Measurements from ENCODE around the gene PNMA8C.
"Not testable (repeated sequence)": the region's sequence is repeated elsewhere in the genome, so short reads cannot be mapped to it uniquely, and the experiment has no call there.

The PNMA8C gene

DNA sequence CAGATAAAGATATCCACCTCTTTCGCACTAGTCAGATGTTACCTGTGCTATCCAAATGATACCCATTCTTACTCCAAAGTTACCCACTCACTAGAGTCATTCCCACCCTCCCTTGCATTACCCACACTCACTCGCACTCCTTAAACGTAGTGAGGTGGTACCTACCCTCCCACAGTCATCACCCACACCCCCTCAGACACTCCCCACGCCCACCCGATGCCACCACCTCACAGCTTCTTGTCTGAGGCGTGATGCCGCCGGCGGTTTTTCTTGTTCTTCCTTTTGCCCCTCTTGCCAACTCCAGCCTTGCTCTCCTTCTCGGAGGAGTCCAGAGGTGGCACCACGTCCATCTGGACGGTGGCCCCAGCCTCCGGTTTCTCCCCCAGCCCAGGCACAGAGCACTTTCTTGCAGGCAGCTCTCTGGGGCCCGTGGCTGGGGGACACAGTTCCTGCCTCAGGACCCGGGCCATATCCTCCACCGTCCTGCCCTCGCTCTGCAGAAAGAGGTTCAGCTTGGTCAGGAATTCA, 1.2 kb downstream of the PNMA8C start:
- H3K4me1 ChIP-seq (ENCODE audit: control insufficient read depth, insufficient read depth, low read length, poor library complexity, severe bottlenecking), result peaks cover 9% of the 10 kb centered on the region
- H3K27ac ChIP-seq (ENCODE audit: low read depth, low read length, severe bottlenecking), result no peak overlapping the region
- no peaks in the 10 kb centered on the region for H3K36me3 ChIP-seq (ENCODE audit: control insufficient read depth, insufficient read depth, low read length)
- H3K4me3 ChIP-seq (ENCODE audit: extremely low read depth, insufficient read depth, low read length, poor library complexity, severe bottlenecking), result no peak overlapping the region
- H3K9me3 ChIP-seq (ENCODE audit: control insufficient read depth, low read length), result no peaks in the 10 kb centered on the region
- 87 to 91% methylated on average over 10 to 16 of the region's 17 CpGs for WGBS, 2 experiments (ENCODE audit: insufficient coverage in 2 of 2)

DNA sequence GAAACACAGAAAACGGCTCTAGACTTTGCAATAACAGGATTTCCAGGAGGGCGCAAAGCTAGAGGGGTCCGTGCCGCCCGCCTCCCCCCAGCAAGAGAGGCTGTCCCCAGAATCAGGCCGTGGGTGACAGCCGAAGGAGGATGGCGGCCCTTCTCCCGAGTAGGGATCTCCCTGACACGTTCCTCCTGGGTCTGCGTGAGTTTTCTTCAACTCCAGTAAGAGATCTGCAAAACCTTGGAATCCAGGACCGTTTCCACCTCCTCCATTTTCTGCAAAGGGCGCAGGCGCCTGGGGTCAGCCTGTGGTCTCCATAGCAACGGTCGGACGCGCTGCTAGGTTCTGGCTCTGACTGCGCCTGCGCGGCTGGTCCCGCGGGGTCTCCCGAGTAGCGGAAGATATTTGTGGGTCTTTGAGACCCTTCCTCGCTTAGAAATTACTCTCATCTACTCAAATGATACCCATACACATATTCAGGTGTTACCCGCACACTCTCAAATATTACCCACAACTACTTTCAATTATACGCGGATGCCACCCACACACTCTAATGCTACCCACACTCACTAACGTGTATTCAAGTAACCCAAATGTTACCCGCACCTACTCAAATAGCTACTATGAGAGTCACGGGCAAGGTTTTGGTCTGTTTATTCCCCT, 2.1 kb downstream of the PNMA8C start:
- Histone ChIP-seq H3K4me1 (ENCODE audit: control insufficient read depth, insufficient read depth, low read length, poor library complexity, severe bottlenecking) (peaks cover 9% of the 10 kb centered on the region), H3K4me3 (ENCODE audit: extremely low read depth, insufficient read depth, low read length, poor library complexity, severe bottlenecking) (peak overlapping the region; percentile 52), H3K27ac (ENCODE audit: low read depth, low read length, severe bottlenecking) (peak overlapping the region; percentile 33), H3K36me3 (ENCODE audit: control insufficient read depth, insufficient read depth, low read length) (no peaks in the 10 kb centered on the region), H3K9me3 (ENCODE audit: control insufficient read depth, low read length) (no peaks in the 10 kb centered on the region)
- 7 to 13% methylated on average over 20 to 28 of the region's 32 CpGs for WGBS, 2 experiments (ENCODE audit: insufficient coverage in 2 of 2)

DNA sequence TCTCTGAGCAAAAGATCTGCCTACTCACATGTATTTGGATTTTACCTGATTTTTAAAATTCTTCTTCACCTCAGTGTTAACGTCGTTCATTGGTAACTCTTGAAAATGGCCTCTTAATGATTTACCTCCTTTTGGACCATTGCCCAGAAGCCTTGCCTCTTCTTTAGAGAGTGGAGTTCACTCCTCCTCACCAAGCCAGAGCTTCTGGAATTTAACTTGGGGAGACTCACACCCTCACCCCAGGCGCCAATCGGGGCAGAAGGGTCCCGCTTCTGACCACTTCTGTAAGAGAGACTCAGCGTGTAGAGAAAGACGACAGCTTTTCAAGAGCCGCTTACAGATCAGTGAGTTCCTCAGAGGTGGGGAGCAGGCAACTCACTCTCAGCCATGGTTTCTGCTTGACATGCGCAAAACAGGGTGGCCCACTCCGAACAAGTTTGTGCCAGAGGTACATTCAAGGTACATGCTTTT, 2.7 kb downstream of the PNMA8C start:
- H3K9me3 ChIP-seq (ENCODE audit: control insufficient read depth, low read length), result no peaks in the 10 kb centered on the region
- no peaks in the 10 kb centered on the region for H3K36me3 ChIP-seq (ENCODE audit: control insufficient read depth, insufficient read depth, low read length)
- 30 to 35% methylated on average over 6 to 9 of the region's 10 CpGs for WGBS, 2 experiments (ENCODE audit: insufficient coverage in 2 of 2)
- H3K4me1 ChIP-seq (ENCODE audit: control insufficient read depth, insufficient read depth, low read length, poor library complexity, severe bottlenecking), result peaks cover 9% of the 10 kb centered on the region
- peak overlapping the region; percentile 33 for H3K27ac ChIP-seq (ENCODE audit: low read depth, low read length, severe bottlenecking)
- peak overlapping the region; percentile 52 for H3K4me3 ChIP-seq (ENCODE audit: extremely low read depth, insufficient read depth, low read length, poor library complexity, severe bottlenecking)

DNA sequence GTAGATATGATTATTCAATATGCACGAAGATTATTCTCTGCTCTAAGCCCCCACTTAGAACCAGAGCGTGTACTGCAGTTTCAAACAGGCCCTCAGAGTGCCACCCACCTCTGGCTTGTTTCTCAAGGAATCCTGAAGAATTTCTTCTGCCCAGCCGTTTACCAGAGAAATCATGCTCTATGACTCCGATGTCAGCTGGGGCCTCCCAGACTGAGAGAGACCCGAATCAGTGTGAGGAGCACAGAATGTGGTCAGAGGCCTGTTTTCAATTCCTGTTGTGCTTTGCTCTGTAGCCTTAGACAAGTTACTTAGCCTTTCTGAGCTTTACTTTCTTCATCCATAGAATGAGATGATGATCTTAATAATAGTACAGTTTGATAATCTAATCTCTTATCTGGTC, 5.5 kb downstream of the PNMA8C start:
- Histone ChIP-seq H3K9me3 (ENCODE audit: control insufficient read depth, low read length) (no peaks in the 10 kb centered on the region), H3K36me3 (ENCODE audit: control insufficient read depth, insufficient read depth, low read length) (no peaks in the 10 kb centered on the region), H3K4me3 (ENCODE audit: extremely low read depth, insufficient read depth, low read length, poor library complexity, severe bottlenecking) (no peak overlapping the region), H3K27ac (ENCODE audit: low read depth, low read length, severe bottlenecking) (no peak overlapping the region), H3K4me1 (ENCODE audit: control insufficient read depth, insufficient read depth, low read length, poor library complexity, severe bottlenecking) (peaks cover 9% of the 10 kb centered on the region)
- 66 to 73% methylated on average over 4 of the region's 5 CpGs for WGBS, 2 experiments (ENCODE audit: insufficient coverage in 2 of 2)

DNA sequence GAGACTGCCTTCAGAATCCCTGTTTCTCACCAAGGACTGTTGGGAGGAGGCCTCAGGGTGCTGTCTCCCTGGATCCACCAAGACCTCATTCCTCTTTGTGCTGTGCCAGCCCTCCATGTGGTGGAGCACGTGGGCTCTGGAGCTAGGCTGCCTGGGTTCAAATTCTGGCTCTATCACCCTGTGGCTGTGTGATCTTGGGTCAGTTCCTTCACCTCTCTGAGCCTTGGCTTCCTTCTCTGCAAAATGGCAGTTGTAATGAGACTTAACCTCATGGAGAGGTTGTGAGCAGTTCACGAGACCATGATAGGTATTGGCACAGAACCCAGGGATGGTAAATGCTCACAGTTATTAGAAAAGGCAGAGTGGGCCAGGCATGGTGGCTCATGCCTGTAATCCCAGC, 6.4 kb downstream of the PNMA8C start:
- WGBS, 2 experiments (ENCODE audit: insufficient coverage in 2 of 2), result 90 to 94% methylated on average over 2 of the region's 2 CpGs
- H3K4me3 ChIP-seq (ENCODE audit: extremely low read depth, insufficient read depth, low read length, poor library complexity, severe bottlenecking), result no peak overlapping the region
- H3K4me1 ChIP-seq (ENCODE audit: control insufficient read depth, insufficient read depth, low read length, poor library complexity, severe bottlenecking), result peaks cover 9% of the 10 kb centered on the region
- H3K27ac ChIP-seq (ENCODE audit: low read depth, low read length, severe bottlenecking), result no peak overlapping the region
- no peaks in the 10 kb centered on the region for H3K9me3 ChIP-seq (ENCODE audit: control insufficient read depth, low read length)
- no peaks in the 10 kb centered on the region for H3K36me3 ChIP-seq (ENCODE audit: control insufficient read depth, insufficient read depth, low read length)

DNA sequence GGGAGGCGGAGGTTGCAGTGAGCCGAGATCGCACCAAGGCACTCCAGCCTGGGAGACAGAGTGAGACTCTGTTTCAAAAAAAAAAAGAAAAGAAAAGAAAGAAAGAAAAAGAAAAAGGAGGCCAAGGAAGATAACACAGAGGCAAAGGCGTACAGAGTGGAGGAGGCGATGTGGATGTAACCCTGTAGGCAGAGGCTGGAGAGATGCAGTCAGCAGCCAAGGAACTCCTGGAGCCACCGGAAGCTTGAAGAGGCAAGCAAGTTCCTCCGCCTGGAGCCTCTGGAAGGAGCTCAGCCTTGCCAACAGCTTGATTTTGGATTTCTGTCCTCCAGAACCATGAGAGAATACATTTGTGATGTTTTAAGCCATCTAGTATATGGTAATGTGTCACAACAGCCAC, 8.7 kb downstream of the PNMA8C start:
- no peak overlapping the region for H3K27ac ChIP-seq (ENCODE audit: low read depth, low read length, severe bottlenecking)
- no peaks in the 10 kb centered on the region for H3K36me3 ChIP-seq (ENCODE audit: control insufficient read depth, insufficient read depth, low read length)
- 93 to 98% methylated on average over 6 to 7 of the region's 7 CpGs for WGBS, 2 experiments (ENCODE audit: insufficient coverage in 2 of 2)
- H3K9me3 ChIP-seq (ENCODE audit: control insufficient read depth, low read length), result peaks cover 2% of the 10 kb centered on the region
- no peaks in the 10 kb centered on the region for H3K4me1 ChIP-seq (ENCODE audit: control insufficient read depth, insufficient read depth, low read length, poor library complexity, severe bottlenecking)
- H3K4me3 ChIP-seq (ENCODE audit: extremely low read depth, insufficient read depth, low read length, poor library complexity, severe bottlenecking), result no peak overlapping the region

DNA sequence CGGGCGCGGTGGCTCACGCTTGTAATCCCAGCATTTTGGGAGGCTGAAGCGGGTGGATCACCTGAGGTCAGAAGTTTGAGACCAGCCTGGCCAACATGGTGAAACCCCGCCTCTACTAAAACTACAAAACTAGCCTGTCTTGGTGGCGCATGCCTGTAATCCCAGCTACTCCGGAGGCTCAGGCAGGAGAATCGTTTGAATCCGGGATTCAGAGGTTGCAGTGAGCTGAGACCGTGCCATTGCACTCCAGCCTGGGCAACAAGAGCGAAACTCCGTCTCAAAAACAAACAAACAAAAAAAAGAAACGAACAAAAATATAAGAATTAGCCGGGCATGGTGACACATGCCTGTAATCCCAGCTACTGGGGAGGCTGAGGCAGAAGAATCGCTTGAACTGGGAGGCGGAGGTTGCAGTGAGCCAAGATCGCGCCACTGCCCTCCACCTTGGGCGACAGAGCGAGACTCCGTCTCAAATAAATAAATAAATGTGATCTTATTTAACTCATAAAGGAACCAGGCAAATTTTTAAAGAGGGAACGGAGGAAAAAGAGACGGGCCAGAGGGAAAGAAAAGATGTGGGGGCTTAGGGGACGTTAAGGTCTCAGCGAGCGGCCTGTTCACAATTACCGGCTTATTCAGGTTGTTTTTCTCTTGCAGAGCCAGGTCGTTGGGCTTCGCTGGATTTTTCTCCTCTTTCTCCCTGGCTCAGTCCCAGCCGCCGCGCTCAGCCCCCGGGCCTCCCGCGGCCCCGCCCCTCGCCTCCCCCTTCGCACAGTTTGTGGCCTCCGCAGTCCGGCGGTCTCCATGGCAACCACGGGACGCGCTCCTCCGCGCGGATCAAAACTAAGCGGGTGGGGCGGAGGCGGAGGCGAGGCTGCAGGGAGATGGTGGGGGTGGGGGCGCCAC, 12.7 kb downstream of the PNMA8C start:
- not testable (repeated sequence) for H3K4me1 ChIP-seq (ENCODE audit: control insufficient read depth, insufficient read depth, low read length, poor library complexity, severe bottlenecking); H3K9me3 ChIP-seq (ENCODE audit: control insufficient read depth, low read length); H3K36me3 ChIP-seq (ENCODE audit: control insufficient read depth, insufficient read depth, low read length)
- 31 to 32% methylated on average over 22 to 26 of the region's 53 CpGs for WGBS, 2 experiments (ENCODE audit: insufficient coverage in 2 of 2)
- peak overlapping the region; percentile 3 for H3K4me3 ChIP-seq (ENCODE audit: extremely low read depth, insufficient read depth, low read length, poor library complexity, severe bottlenecking)
- H3K27ac ChIP-seq (ENCODE audit: low read depth, low read length, severe bottlenecking), result peak overlapping the region; percentile 88

DNA sequence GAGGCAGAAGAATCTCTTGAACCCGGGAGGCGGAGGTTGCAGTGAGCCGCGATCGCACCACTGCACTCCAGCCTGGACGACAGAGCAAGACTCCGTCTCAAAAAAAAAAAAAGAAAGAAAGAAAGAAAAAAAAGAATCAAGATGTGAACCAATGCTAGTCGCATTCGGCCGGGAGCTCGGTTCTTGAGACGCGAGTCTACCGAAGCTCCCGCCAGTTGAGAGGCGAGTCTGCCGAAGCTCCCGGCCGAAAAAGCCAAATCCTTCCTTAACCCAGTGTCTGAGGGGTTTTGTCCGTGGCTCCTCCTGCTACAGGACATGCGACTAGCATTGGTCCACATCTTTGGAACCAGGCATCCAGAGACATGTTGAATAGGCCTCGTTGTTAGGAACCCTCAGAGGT, 13.8 kb downstream of the PNMA8C start:
- not testable (repeated sequence) for H3K4me1 ChIP-seq (ENCODE audit: control insufficient read depth, insufficient read depth, low read length, poor library complexity, severe bottlenecking); H3K4me3 ChIP-seq (ENCODE audit: extremely low read depth, insufficient read depth, low read length, poor library complexity, severe bottlenecking); H3K27ac ChIP-seq (ENCODE audit: low read depth, low read length, severe bottlenecking); H3K9me3 ChIP-seq (ENCODE audit: control insufficient read depth, low read length)
- peaks cover 16% of the 10 kb centered on the region for H3K36me3 ChIP-seq (ENCODE audit: control insufficient read depth, insufficient read depth, low read length)
- 96 to 98% methylated on average over 16 to 22 of the region's 22 CpGs for WGBS, 2 experiments (ENCODE audit: insufficient coverage in 2 of 2)

DNA sequence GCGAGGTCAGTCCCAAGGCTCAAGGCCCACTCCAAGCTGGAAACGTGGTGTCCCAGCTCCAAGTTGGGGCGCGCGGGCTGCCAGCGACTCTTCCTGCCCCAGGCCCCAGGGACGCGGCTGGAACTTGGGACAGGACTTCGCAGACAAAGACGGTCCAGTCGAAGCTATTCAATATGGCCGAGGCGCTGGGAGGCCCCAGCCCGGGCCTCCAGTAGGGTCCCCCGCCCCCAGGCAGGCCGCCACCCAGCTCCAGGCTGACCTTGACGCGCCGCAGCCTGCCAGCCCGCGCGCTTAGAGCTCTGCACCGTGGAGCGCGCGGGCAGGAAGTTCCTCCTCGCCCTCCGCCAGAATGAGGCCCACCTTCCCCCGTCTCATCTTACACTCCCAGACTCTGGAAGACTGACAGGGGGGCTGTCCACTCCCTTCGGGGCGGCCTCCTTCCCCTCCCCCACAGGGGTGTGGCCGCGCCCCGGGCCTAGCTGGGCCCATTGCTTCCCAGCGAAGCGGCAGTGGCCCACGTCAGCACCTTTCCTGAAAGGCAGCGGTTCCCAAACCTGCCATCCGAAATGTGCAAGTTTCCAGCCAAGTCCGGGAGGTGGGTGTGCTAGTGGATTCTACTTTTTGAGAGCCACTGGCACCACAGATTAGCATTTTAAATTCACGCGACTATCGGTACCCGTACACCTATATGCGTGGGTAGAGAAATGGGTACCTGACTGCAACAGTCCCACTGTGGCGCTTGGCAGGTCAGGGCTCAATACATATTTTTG, 15.3 kb downstream of the PNMA8C start, which contains the start of gene CCDC8:
CCDC8 (minus strand) TSS at position 303 of the 770 bp plus-strand sequence. CDS start 754 bp downstream, outside the sequence.
- Histone ChIP-seq H3K27ac (ENCODE audit: low read depth, low read length, severe bottlenecking) (peak within 1 kb of the TSS; percentile 76), H3K4me3 (ENCODE audit: extremely low read depth, insufficient read depth, low read length, poor library complexity, severe bottlenecking) (peak within 1 kb of the TSS; percentile 68), H3K4me1 (ENCODE audit: control insufficient read depth, insufficient read depth, low read length, poor library complexity, severe bottlenecking) (peaks cover 15% of the 10 kb centered on the region), H3K9me3 (ENCODE audit: control insufficient read depth, low read length) (peaks cover 4% of the 10 kb centered on the region), H3K36me3 (ENCODE audit: control insufficient read depth, insufficient read depth, low read length) (peaks cover 16% of the 10 kb centered on the region)
- WGBS, 2 experiments (ENCODE audit: insufficient coverage in 2 of 2), result 12 to 13% methylated on average over 37 to 39 of the region's 46 CpGs

DNA sequence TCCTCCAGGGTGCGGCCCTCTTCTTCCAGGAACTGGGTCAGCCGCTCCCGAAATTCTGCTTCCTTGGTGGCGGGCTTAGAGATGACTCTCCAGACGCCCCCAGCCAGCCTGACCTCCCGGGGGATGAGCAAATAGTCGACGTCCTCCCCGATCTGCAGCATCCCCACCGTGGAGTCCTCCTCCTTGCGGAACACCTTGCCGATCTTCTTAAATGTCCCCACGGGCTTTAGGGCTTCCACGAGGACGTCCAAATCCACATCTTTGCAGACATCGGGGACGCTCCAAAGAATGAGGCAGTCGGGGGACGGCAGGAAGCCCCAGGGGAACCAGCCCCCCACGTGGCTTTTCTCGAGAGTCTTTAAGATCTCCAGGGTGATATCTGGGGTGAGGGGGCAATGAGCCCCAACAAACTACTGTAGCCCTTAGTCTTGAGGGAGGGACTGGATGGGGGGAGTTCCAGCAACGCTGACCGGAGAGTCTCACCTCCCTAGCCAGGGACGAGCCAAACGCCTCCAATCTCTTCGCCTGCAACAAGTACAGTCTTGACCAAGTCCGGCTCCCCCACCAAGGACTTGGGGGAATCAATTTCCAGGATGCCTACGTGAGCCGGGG, 16.0 kb downstream of the PNMA8C start:
- H3K4me3 ChIP-seq (ENCODE audit: extremely low read depth, insufficient read depth, low read length, poor library complexity, severe bottlenecking), result peak overlapping the region; percentile 68
- H3K4me1 ChIP-seq (ENCODE audit: control insufficient read depth, insufficient read depth, low read length, poor library complexity, severe bottlenecking), result peaks cover 18% of the 10 kb centered on the region
- H3K9me3 ChIP-seq (ENCODE audit: control insufficient read depth, low read length), result peaks cover 4% of the 10 kb centered on the region
- H3K27ac ChIP-seq (ENCODE audit: low read depth, low read length, severe bottlenecking), result peak overlapping the region; percentile 72
- peaks cover 16% of the 10 kb centered on the region for H3K36me3 ChIP-seq (ENCODE audit: control insufficient read depth, insufficient read depth, low read length)
- WGBS, 2 experiments (ENCODE audit: insufficient coverage in 2 of 2), result 0 to 1% methylated on average over 22 to 26 of the region's 29 CpGs

Measured in mesodermal cell (in vitro differentiated cells).